GM21717 (cell line): ENCODE measurements around the gene PIK3IP1.
"Not testable (repeated sequence)": the region's sequence is repeated elsewhere in the genome, so short reads cannot be mapped to it uniquely, and the experiment has no call there.

ENCODE experiments used
- ATAC-seq: cut with Tn5 transposase; IDR thresholded peaks from one replicate; pipeline ENCODE4 v1.9.1; 2021; ENCODE audit warnings: mild to moderate bottlenecking, moderate library complexity; ENCODE audit not compliant: unreplicated experiment

The PIK3IP1 gene

DNA sequence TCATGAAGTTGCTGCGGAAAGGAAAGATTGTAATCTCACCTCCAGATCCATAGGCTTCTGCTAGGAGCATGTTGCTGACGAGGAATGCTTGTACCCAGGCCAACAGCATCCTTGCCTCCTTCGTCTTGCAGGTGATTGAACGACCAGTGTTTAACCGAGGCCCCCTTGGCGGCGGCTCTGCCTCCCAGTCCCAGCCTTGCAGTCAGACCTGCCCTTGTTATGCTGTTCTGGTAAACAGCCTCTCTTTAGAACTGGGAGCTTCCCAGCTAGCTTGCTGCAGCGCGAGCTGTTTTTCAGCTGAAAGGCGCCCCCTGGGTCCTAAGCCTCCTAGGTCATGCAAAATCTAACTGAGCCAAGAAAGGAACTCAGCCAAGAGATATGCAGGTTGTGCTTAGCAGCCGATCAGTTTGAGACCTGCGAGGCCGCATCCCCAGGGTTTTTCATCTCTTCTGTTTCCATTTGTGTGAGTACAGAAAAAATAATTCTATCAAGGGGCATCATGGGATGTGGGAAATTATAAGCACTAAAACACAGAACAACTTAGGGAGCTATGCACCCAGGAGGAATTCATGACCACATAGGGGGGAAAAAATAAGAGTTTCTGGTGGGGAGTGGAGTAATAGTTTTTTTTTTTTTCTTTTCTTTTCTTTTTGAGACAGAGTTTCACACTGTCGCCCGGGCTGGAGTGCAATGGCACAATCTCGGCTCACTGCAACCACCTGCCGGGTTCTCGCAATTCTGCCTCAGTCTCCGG lies at the start of gene PIK3IP1:
TSS of gene PIK3IP1 (minus strand) at position 253 of the 754 bp plus-strand sequence. CDS start at position 109, 144 bp downstream.
- no peak for ATAC-seq

DNA sequence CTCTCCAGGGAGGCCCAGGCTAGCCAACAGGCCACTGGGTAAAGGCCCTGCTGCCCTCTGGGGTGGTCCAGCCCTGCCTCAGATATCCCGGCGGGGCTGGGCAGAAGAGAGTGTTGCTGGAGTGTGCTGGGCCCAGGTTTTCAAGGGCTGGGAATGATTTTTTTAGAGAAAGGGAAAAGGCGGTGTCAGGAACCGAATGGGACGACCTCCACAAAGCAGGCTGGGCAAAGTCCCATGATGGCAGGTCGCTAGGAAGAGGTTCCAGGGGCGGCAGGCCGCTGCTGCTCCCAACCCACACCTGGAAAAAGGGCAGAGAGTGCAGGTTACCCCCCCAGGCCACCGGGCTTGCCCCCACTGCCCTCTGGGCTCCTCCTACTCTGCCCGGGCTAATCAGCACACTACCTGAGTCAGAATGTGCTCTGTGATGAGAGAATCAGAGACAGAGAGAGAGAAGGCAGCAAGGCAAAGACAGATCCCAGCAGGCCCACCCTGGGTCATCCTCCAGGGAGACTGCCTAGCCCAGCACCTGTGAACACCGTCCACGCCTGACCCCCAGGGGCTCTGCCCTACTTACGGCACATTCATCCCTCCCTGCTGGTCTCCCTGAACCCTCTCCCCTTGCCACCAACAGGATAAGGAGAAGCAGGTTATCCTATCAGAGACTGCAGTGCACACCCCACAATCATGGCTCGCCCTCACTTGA lies 49.2 kb upstream of the PIK3IP1 start:
- ATAC-seq: no peak

DNA sequence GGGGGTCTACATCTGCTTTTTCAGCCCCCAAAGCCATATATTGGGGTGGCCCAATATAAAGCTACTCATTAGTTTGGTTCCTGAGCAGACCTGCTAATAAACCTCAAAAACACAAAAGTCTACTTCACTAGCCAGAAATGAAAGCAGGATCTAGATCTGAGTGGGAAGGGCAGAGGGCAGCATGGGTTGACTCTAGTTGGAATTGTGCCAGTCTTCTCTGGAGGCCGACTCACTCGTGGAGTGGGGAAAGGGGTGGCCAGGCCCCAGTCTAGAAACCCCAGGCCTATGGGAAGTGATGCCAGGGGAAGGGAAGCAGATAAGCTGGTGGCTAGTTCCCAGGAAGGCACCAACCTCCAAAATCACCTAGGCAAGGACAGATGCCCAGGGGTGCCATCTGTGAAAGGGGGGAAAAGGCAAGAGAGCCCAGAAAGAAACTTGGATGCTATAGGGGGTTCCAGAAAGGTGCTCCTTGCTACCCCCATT lies 48.5 kb upstream of the PIK3IP1 start:
- ATAC-seq: no peak

GRCh38 chr22:31340360-31340759 lies 48.1 kb upstream of the PIK3IP1 start:
- ATAC-seq: no peak

- ATAC-seq: no peak
Observed at GRCh38 chr22:31339148-31339832, 47.0 kb upstream of the PIK3IP1 start.

- ATAC-seq: no peak
Observed at GRCh38 chr22:31337178-31337577, 44.9 kb upstream of the PIK3IP1 start.

- no peak for ATAC-seq
Observed at GRCh38 chr22:31334329-31334728, 42.0 kb upstream of the PIK3IP1 start.

GRCh38 chr22:31333641-31334040 lies 41.4 kb upstream of the PIK3IP1 start:
- ATAC-seq: no peak

DNA sequence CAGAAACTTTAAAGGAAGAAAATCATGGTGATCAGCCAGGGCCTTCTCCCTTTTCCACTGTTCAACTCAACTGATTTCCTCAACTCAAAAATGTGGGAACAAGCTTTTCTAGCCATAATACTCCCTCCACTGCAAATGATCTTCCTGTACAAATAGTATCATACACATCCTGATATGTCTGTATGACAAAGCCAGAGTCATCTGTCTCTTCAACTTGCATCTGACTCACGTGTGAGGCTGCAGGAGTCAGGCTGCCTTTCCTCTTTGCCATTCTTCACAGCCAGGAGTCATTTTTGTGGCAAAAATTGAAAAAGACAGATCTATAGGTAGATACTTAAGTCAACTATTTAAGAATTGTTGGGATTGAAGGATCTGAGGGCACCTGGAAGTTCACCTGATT lies 40.6 kb upstream of the PIK3IP1 start:
- no peak for ATAC-seq

DNA sequence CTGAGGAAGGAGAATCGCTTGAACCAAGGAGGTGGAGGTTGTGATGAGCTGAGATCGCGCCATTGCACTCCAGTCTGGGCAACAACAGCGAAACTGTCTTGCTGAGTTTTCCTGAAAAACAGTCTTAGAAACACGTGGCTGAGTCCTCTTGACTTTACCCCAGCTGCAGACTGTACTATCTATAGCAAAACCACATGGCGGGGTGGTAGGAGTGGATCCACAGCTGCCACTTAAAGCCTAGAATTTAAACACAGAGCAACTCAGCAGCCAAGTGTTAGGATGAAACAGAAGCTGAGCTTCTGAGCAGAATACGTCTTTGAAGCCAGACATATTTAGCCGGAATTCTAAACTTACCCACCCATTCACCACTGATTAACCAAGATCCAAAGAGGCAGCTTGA lies 39.7 kb upstream of the PIK3IP1 start:
- no peak for ATAC-seq

GRCh38 chr22:31329453-31330215 lies 37.3 kb upstream of the PIK3IP1 start:
- ATAC-seq: no peak

- no peak for ATAC-seq
Observed at GRCh38 chr22:31329029-31329428, 36.7 kb upstream of the PIK3IP1 start.

GRCh38 chr22:31328544-31328960 lies 36.3 kb upstream of the PIK3IP1 start:
- ATAC-seq: no peak

DNA sequence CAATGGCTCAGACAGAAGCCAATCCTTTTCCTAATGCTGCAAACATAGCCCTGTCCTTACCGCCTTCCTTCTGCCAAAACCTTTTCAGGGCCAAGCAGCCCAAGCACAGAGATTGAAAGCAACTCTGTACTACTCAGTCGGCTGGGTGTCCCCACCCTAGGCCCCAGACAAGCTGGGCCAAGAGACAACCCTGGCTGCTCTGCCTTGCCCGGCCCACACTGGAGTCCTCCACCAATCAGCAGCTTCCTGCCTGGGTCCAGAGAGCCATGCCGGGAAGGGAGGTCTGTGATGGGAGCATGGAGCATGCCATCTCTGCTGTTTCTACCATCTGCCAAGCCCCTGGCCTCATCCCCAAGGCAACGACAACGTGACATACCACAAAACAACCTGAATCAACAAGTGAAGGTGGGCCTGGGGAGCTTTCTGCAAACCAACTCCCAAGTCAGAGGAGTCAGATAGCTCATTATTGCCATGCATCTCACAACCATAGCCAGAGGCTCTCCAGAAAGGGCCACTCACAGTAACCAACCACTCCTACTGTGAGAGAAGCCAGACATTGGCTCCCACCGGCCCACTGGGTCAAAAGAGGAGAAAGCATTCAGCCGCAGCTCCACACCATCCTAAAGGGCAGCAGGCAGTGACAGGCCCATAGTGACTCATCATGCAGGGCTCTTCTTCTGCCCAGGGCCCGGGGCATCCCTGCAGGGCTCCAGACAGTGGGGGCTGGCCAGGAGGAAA lies 35.7 kb upstream of the PIK3IP1 start:
- no peak for ATAC-seq

DNA sequence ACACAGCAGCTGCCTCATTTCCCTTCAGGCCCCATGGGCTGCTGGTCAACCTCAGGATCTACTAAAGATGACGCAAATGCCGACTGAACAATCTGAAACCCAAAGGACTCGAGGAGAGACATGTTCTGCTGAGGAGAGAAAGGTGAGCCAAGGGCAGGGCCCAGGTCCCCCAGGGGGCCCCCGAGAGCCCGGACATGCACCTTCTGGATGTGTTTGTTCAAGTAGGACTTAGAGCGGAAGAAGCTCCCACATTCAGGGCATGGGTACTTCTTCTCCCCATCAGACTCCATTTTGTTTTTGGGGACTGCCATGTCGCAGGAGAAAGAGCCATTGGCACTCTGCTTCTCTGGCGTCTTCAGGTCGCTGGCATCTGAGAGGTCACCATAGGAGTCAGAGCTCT lies 34.6 kb upstream of the PIK3IP1 start:
- no peak for ATAC-seq

DNA sequence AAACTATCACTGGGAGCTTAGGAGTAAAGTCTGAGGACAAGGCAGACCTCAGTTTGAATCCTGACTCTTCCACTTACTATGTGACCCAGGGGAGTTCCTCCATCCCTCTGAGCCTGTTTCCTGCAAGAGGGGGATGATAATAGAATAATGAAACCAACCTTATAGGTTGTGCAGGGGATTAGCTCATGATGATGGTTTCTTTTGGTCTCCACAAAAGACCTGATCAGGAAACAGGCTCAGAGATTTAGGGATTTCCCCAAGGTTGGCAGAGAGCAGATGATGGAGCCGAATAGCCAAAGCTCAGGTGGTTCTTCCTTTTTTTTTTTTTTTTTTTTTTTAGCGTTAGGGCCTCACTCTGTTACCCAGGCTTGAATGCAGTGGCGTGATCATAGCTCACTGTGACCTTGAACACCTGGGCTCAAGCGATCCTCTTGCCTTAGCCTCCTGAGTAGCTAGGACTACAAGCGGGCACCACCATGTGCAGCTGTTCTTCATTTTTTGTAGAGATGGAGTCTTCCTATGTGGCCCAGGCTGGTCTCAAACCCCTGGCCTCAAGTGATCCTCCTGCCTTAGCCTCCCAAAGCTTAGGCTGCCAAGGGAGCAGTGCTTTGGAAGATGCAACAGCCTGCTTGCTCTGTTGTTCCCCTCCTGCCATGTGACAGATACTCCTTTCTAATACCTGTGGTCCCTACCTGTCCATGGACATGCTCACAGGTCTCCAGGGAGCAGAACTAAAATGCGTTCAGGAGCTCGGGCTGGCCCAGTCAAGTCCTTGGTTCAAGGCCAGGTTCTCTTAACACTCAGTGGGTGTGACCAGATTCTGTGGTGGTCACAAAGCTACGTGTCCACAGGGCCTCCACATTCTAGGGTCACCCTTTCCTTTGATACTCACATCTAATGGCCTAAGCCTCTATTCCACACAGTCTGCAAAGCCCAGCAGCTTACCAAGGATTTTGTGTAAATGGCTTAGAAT lies 31.6 kb upstream of the PIK3IP1 start:
- ATAC-seq: no peak

GRCh38 chr22:31321421-31321820 lies 29.1 kb upstream of the PIK3IP1 start:
- no peak for ATAC-seq

GRCh38 chr22:31314220-31314619 lies 21.9 kb upstream of the PIK3IP1 start:
- not testable (repeated sequence) for ATAC-seq
